ENCODE results near the gene BLOC1S1.
A peak's percentile ranks its signal among the peaks of the same experiment; 100 is the strongest.

Gene BLOC1S1

GRCh38 chr12:55715833-55716581 is at the start of gene BLOC1S1:
Gene BLOC1S1, plus strand, starts transcription at chr12:55716046. Its CDS starts 6 bp downstream, at chr12:55716052.
- DNase-seq, result peak; percentile 92 to 95

GRCh38 chr12:55666508-55666907 is 49.3 kb upstream of the BLOC1S1 start:
- no peak for DNase-seq

GRCh38 chr12:55670276-55670675 is 45.6 kb upstream of the BLOC1S1 start:
- no peak for DNase-seq

GRCh38 chr12:55671746-55672145 is 44.1 kb upstream of the BLOC1S1 start:
- DNase-seq, result no peak

- no peak for DNase-seq
These were observed 42.2 kb upstream of the BLOC1S1 start for GRCh38 chr12:55673638-55674037.

- no peak for DNase-seq
These were observed 40.2 kb upstream of the BLOC1S1 start for GRCh38 chr12:55675666-55676065.

GRCh38 chr12:55676707-55677106 is 39.1 kb upstream of the BLOC1S1 start:
- no peak for DNase-seq

GRCh38 chr12:55679691-55680090 is 36.2 kb upstream of the BLOC1S1 start:
- DNase-seq, result no peak

GRCh38 chr12:55681142-55682077 is 34.4 kb upstream of the BLOC1S1 start:
- no peak for DNase-seq

- no peak for DNase-seq
These were observed 33.6 kb upstream of the BLOC1S1 start for GRCh38 chr12:55682087-55682796.

- no peak for DNase-seq
These were observed 32.2 kb upstream of the BLOC1S1 start for GRCh38 chr12:55683676-55684075.

GRCh38 chr12:55684761-55685370 is 31.0 kb upstream of the BLOC1S1 start:
- no peak for DNase-seq

- no peak for DNase-seq
These were observed 30.2 kb upstream of the BLOC1S1 start for GRCh38 chr12:55685671-55686070.

GRCh38 chr12:55686366-55687010 is 29.4 kb upstream of the BLOC1S1 start:
- DNase-seq, result no peak

- no peak for DNase-seq
These were observed 28.1 kb upstream of the BLOC1S1 start for GRCh38 chr12:55687746-55688145.

GRCh38 chr12:55688716-55689655 is 26.9 kb upstream of the BLOC1S1 start:
- DNase-seq, result no peak

GRCh38 chr12:55692631-55693322 is 23.1 kb upstream of the BLOC1S1 start:
- no peak for DNase-seq

- DNase-seq, result no peak
These were observed 22.3 kb upstream of the BLOC1S1 start for GRCh38 chr12:55693323-55694187.

GRCh38 chr12:55694188-55694515 is 21.7 kb upstream of the BLOC1S1 start:
- no peak for DNase-seq

- no peak for DNase-seq
These were observed 21.2 kb upstream of the BLOC1S1 start for GRCh38 chr12:55694651-55695050.

Measured in NCI-H187 (cell line).